HEK293T (cell line): ENCODE data around the gene NDRG3.

Experiments used
- ARNT ChIP-seq: fragments of 450-650 bp; IDR thresholded peaks from 2 replicates; pipeline ENCODE4 v1.6.1; 2017; ENCODE audit warnings: mild to moderate bottlenecking
- BHLHE40 ChIP-seq: fragments of 450-650 bp; IDR thresholded peaks from 2 replicates; pipeline ENCODE4 v1.6.1; 2016; ENCODE audit warnings: mild to moderate bottlenecking, moderate library complexity, borderline replicate concordance
- ELF4 ChIP-seq: fragments of 450-650 bp; IDR thresholded peaks from 2 replicates; pipeline ENCODE4 v1.6.1; 2017; ENCODE audit warnings: antibody characterized with exemption
- FOXK2 ChIP-seq: fragments of 450-650 bp; IDR thresholded peaks from 2 replicates; pipeline ENCODE4 v1.6.1; 2016; ENCODE audit warnings: mild to moderate bottlenecking
- FOXM1 ChIP-seq: fragments of 450-650 bp; IDR thresholded peaks from 2 replicates; pipeline ENCODE4 v1.6.1; 2017; ENCODE audit warnings: mild to moderate bottlenecking, borderline replicate concordance
- SP1 ChIP-seq: fragments of 450-650 bp; IDR thresholded peaks from 2 replicates; pipeline ENCODE4 v1.6.1; 2017
- SUZ12 ChIP-seq: fragments of 450-650 bp; IDR thresholded peaks from 2 replicates; pipeline ENCODE4 v1.6.1; 2016; ENCODE audit warnings: mild to moderate bottlenecking
- TARDBP ChIP-seq: fragments of 450-650 bp; IDR thresholded peaks from 2 replicates; pipeline ENCODE4 v1.6.1; 2016
- ZNF384 ChIP-seq: fragments of 450-650 bp; IDR thresholded peaks from 2 replicates; pipeline ENCODE4 v1.6.1; 2016

DNA sequence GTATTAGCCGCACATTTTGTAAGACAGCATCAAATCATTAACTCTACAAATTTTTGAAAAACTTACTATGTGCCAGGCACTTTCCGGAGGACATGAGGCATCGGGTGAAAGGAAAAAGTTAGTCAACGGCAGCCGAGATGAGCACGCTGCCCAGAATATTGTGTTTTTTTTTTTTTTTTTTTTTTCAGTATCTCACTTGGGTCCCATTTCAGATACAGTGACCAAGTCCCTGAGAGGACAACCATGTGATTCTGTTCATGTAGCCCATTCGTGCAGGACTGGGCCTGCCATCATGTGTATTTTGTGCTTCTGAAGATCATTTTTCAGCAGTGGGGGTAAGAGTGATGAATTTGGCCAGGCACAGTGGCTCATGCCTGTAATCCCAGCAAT, 101.2 kb downstream of the NDRG3 start:
- no peak for TF ChIP-seq ELF4
- no peak for TF ChIP-seq BHLHE40
- no peak for TF ChIP-seq FOXM1
- TF ChIP-seq TARDBP: no peak
- TF ChIP-seq SP1: no peak
- no peak for TF ChIP-seq SUZ12
- no peak for TF ChIP-seq ZNF384
- no peak for TF ChIP-seq FOXK2
- no peak for TF ChIP-seq ARNT
